GM19193 (cell line): ENCODE results near the gene CCDC179.

ENCODE experiments used
- POLR2A ChIP-seq: IDR thresholded peaks from 4 replicates; pipeline ENCODE4 v1.6.1; 2011; ENCODE audit not compliant: insufficient read depth, insufficient read length; ENCODE audit errors: extremely low read depth

The CCDC179 gene

GRCh38 chr11:22830082-22830414, 30.2 kb downstream of the CCDC179 start:
- no peak for TF ChIP-seq POLR2A

GRCh38 chr11:22829231-22830081, 30.8 kb downstream of the CCDC179 start, which contains the start of gene SVIP:
Gene SVIP (minus strand): TSS chr11:22829801. CDS start chr11:22829748, 53 bp downstream.
- TF ChIP-seq POLR2A, result peak; percentile 75

- TF ChIP-seq POLR2A, result no peak
Observed at GRCh38 chr11:22828373-22828772, 31.9 kb downstream of the CCDC179 start.

- TF ChIP-seq POLR2A, result no peak
Observed at GRCh38 chr11:22822203-22822602, 38.1 kb downstream of the CCDC179 start.

- TF ChIP-seq POLR2A, result no peak
Observed at GRCh38 chr11:22809893-22810292, 50.4 kb downstream of the CCDC179 start.

GRCh38 chr11:22808571-22809197, 51.6 kb downstream of the CCDC179 start:
- TF ChIP-seq POLR2A, result no peak

DNA sequence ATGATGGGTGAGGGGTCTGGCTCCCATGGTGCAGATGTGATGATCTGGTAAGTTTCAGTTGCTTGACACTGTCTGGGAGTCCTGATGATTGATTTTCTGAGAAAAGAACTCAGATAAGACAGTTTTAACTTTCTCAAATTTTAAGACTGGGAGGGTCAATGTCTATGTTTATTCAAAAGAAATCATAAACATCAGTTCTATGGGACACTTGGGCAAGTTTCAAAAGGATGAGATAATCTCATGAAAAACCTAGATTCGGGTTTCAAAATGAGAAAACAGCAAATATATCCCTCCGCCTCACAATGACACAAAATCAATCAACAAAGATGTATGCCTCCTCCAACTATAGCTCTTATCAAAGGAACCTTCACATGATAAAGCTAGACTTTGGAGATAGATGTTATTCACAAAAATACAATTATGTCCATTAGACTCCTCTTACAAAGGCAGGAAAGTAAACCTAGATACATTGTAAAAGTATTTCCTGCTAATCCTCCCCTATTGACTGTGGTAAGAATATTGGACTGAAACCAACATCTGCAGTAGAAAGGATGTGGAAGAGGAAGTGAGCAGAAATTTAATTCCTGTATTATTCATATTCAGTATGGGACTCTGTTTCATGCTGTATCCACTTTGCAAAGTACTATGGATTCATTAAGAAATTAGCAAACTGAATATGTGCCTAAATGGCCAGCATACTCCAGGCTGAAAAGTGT, 52.3 kb downstream of the CCDC179 start:
- no peak for TF ChIP-seq POLR2A

DNA sequence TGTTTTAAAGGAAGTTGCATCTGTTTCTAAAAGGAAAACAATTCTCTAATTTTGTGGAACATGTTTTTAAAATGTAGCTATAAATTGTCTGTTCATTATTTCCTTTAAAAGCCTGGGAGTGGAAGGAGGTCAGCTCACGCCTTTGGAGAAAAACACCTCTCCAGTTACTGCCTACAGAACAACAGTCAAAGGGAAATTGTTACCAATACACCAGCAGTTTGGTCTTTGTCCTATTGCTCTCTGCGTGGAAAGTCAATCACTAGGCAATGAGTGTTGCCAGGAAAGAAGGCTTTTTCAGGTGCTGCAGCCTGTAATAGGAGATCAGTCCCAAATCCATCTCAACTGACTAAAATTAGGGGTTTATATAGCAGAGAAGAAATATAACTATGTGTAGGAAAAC, 52.9 kb downstream of the CCDC179 start:
- TF ChIP-seq POLR2A, result no peak

DNA sequence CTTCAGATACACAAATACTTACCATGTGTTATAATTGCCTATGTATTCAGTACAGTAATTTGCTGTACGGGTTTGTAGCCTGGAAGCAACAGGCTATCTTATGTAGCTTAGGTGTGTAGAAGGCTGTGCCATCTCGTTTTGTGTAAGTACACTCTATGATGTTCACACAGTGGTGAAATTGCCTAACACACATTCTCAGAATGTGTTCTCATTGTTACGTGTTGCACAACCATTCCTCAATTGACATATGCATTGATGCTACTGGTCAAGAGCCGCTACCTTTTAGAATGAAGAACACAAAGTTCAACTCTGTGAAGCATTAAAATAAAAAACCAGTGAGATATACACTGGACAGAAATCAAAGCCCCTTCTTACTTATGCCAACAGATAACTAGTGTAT, 57.4 kb downstream of the CCDC179 start:
- no peak for TF ChIP-seq POLR2A

DNA sequence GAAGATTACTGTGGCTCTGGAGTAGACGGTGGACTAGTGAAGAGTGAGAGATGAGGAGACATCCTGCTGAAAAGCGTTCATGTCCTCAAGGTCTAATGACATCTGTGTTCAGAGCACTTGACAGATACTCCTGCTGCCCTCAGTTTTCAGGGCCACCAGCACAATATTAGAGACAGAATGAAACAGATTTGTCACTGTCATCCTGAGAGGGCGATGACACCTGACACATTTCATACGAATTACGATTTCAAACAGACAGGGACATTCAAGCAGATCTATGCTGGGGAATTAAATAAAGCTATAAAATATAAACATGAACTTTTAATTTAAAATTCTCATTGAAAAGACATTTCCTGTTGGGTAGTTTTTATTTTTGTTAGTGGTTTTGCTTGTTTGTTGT, 59.8 kb downstream of the CCDC179 start:
- no peak for TF ChIP-seq POLR2A

GRCh38 chr11:22798901-22799300, 61.4 kb downstream of the CCDC179 start:
- no peak for TF ChIP-seq POLR2A

GRCh38 chr11:22797047-22797446, 63.2 kb downstream of the CCDC179 start:
- TF ChIP-seq POLR2A, result no peak
